ENCODE measurements around the gene SPINK5.

DNA sequence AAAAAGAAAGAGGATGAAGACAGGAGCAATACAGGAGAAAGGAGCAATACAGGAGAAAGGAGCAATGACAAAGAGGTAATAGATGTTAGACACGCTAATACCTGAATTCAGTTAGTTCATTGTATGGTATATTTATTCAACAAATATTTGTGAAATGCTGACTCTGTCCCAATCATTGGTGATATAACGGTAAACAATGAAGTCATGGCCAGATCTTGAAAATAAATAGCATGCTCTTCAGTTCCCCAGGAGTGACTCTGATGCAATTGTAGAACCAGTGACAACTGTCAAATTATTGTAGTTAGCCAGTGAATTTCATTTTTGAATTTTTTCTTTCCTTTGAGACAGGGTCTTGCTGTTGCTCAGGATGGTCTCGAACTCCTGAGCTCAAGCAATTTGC lies 56.5 kb downstream of the SPINK5 start:
- TF ChIP-seq POLR2AphosphoS5 (IDR thresholded peaks at IDR 0.05; ENCODE audit: low read depth, low read length) (no peak), POLR2A (IDR thresholded peaks at IDR 0.05; ENCODE audit: low read depth, low read length) (no peak), TAF1 (IDR thresholded peaks at IDR 0.05; ENCODE audit: borderline replicate concordance, low read depth, low read length) (no peak)

Measured in GM12892 (cell line).